Fibroblast of lung (primary cell): ENCODE data around the gene MINDY3.

Experiments used
- CTCF ChIP-seq, 2 donors: IDR thresholded peaks in 1 of 2; conservative IDR thresholded peaks in 1 of 2; 1 replicate in 1 of 2; 2 replicates in 1 of 2; pipeline ENCODE4 v1.5.1; 2011 to 2012; ENCODE audit warnings: low read length in 2 of 2, control low read depth in 1 of 2, inconsistent platforms in 1 of 2, low read depth in 1 of 2, mild to moderate bottlenecking in 1 of 2
- EZH2 ChIP-seq: IDR thresholded peaks from 2 replicates; pipeline ENCODE4 v1.5.1; 2012; ENCODE audit warnings: low read length, control low read depth, mild to moderate bottlenecking; ENCODE audit errors: missing control alignments

GRCh38 chr10:15744217-15744865 lies 116.0 kb downstream of the MINDY3 start:
- TF ChIP-seq CTCF (conservative IDR thresholded peaks at IDR 0.05 in 1 of 2, IDR thresholded peaks at IDR 0.05 in 1 of 2; ENCODE audit: low read depth in 1 of 2, low read length in 2 of 2) (peak; percentile 33 to 54), EZH2 (no peak)
